Epithelial cell of esophagus (primary cell): ENCODE data around the gene CLIC5.
"Not testable (repeated sequence)": the region's sequence is repeated elsewhere in the genome, so short reads cannot be mapped to it uniquely, and the experiment has no call there.

ENCODE experiments used
- DNase-seq: peaks from one replicate; pipeline ENCODE4 v3.0.0; 2010; ENCODE audit warnings: low read depth
- H3K4me3 ChIP-seq: 2 replicates; pipeline ENCODE4 v1.5.1; 2011; ENCODE audit warnings: mild to moderate bottlenecking, low read length, control low read depth
- TF ChIP-seq, protein P1 (sequence below): IDR thresholded peaks from 2 replicates; pipeline ENCODE4 v1.5.1; 2011; ENCODE audit warnings: low read depth, mild to moderate bottlenecking, low read length, control low read depth, inconsistent platforms; ENCODE audit not compliant: insufficient read depth; ENCODE audit errors: missing control alignments

Gene CLIC5

DNA sequence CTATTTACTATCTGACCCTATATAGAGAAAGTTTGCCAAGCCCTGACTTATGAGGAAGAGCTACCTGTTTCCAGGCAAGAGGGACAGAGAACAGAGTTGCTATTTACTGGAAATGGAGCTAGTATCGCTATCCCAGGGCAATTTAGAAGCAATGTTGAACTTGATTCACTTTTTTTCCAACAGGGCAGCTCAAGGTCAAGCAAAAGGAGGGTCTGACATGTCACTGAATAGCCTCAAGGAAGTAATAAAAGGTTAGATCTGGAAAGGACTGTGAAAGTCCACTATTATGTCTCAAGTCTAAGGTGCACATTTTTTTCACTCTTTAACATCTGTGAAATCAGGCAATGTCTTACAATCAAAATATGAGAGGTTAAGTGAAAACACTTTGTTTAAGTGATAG lies 84.4 kb downstream of the CLIC5 start:
- TF ChIP-seq, protein P1, sequence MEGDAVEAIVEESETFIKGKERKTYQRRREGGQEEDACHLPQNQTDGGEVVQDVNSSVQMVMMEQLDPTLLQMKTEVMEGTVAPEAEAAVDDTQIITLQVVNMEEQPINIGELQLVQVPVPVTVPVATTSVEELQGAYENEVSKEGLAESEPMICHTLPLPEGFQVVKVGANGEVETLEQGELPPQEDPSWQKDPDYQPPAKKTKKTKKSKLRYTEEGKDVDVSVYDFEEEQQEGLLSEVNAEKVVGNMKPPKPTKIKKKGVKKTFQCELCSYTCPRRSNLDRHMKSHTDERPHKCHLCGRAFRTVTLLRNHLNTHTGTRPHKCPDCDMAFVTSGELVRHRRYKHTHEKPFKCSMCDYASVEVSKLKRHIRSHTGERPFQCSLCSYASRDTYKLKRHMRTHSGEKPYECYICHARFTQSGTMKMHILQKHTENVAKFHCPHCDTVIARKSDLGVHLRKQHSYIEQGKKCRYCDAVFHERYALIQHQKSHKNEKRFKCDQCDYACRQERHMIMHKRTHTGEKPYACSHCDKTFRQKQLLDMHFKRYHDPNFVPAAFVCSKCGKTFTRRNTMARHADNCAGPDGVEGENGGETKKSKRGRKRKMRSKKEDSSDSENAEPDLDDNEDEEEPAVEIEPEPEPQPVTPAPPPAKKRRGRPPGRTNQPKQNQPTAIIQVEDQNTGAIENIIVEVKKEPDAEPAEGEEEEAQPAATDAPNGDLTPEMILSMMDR, result no peak

DNA sequence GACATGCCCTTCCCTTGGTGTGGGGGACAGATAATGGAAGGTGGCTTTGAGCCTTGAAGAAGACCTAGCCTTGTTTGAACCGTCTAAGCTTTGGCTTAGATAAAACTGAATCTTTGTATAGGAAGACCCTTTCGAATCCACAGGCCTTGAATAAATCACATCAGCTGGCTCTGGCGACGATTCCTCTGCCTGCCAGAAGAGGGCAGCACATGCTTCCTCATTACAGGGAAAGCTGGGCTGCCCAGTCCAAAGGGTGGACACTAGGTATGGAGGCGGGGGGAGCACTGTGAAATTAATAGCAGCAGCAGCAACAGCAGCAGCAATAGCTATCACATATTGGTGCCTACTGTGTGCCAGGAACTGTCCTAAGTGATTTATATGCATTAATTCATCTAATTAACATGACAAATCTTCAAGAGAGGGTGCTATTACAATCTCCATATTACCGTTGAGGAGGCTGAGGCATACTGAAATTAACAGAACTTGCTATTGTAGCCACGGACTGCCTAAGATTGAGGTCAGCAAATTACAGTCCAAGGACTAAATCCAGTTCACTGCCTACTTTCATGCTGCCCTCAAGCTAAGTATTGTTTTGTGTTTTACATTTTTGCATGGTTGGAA lies 85.1 kb downstream of the CLIC5 start:
- peak; percentile 59 for DNase-seq
- TF ChIP-seq, protein P1, result peak; percentile 98
- H3K4me3 ChIP-seq, result no peak overlapping the region

More for the DNA sequence above, 84.4 kb downstream of the CLIC5 start:
- no peak overlapping the region for H3K4me3 ChIP-seq
- no peak for DNase-seq

DNA sequence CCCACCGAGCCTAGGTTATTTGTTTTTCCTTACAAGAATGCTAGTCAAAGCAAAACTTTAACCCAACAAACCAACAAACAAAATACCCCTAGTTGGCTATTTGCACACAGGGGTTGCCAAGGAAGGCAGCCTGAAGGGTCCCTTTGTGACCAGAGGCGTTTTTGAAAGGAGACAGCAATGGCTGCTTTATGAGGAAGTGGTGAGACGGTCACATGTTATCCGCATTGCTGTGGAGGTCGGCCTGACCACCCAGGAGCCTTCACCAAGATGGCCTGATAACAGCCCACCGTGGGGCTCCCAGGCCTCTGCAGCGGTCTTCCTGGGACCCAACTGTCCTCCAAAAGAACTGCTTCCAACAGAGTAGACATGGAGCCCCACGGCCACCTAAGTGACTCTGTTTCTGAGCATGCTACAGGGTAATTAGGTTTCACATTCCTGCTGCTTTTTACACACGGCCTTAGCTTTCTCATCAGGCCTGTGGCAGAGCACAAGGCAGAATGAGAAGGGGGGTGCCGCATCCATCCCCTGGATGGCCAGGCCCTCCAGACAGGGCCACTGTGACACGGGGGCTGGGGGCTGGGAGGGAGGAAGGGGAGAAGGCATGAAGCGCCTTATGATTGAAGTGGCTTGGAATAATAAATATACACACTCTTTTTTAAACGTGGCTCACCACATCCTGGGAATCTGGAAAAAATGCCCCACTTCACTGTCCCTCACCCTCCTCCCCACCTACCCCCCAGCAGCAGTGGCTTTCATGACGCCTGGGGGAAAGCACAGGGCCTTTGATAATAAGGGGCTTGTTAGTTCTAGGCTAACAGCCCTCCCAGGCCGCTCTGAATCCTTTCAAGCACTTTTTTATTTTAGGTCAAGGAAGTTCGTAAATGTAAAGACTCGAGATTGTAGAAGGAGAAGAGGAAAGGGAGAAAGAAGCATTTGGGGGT lies 86.0 kb downstream of the CLIC5 start:
- H3K4me3 ChIP-seq, result no peak overlapping the region
- DNase-seq, result no peak
- TF ChIP-seq, protein P1, result no peak

DNA sequence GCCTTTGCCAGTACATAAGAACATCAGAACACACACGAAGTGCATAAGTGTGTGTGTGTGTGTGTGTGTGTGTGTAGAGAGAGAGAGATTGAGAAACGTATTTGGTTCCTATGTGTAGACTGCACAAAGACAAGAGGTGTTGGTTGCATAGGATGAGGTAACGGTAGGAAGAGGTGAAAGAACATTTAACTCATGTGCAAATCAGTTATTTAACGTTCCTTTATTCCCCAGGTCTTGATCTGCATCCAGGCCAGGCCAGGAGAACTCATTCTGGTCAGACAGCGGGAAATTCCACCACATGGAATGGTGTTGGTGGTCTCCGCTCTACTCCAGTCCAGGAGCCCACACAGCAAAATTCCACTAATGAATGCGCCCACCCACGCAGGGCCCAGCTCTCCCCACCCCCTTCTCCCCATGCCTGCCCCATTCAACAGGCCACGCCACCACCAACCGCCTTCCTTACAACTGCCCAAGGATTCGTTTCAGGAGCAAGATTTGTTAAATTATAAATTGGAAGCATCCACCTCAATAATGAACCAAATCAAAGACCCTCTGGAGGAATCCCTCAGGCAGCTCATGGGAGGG lies 86.8 kb downstream of the CLIC5 start:
- no peak for DNase-seq
- no peak overlapping the region for H3K4me3 ChIP-seq
- TF ChIP-seq, protein P1, result no peak

DNA sequence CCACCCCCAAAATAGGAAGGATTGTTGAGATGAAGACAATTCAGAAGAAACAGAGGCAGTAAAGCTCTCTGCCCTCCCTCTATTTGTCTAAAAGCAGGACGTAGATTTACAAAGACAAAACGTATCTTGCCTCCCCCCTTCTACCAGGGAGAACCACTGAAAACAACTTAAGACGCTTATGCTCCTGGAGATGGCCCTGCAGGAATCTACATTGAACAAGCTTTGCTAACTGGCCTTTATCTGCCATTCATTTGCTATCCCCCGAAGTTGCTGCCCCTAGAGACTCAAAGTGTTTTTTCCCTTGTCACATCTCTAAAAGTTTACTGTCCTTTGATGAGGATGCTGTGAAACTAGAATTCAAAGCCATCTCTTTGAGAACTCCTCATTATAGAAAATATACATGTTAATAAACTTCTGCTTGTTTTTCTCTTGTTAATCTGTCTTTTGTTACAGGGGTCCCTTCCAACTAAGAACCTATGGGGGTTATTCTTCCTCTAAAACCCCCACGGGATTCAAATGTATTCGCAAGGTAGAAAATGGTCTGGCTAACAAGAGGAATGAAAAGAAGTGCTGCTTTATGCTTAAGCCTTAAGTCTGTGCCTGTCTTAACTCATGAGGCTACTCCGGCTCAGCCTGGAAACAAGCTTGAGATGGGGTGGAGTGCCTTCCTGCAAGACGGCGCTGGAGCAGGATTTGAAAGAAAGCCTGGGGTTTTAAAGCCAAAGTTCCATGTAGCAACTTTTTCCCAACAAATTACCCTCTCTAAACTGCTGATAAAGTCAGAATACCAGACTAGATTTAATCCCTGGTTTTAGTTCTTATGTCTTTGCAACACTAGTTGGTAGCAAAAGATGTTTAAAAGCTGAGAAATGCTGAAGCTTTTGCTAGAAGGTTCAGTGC lies 88.0 kb downstream of the CLIC5 start:
- TF ChIP-seq, protein P1, result no peak

DNA sequence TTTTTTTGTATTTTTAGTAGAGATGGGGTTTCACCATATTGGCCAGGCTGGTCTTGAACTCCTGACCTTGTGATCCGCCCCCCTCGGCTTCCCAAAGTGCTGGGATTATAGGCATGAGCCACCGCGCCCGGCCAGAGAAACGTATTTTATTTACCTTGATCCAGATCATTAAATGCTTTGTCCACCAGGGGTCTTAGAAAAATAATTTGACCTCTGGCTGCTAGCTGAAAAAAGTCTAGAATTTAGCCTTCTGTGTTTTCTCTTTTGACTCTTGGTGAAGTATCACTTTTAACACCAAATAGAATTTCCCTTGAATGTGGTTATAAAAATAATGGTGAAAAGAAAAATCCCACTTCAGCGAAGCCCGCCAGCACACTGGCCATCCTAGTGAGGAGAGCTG lies 89.2 kb downstream of the CLIC5 start:
- H3K4me3 ChIP-seq, DNase-seq: not testable (repeated sequence)

More for the DNA sequence above, 88.0 kb downstream of the CLIC5 start:
- DNase-seq, result no peak
- H3K4me3 ChIP-seq, result no peak overlapping the region
